HEK293T (cell line): ENCODE data around the gene FXYD7.

Source experiments
- ARNT ChIP-seq: fragments of 450-650 bp; IDR thresholded peaks from 2 replicates; pipeline ENCODE4 v1.6.1; 2017; ENCODE audit warnings: mild to moderate bottlenecking
- BHLHE40 ChIP-seq: fragments of 450-650 bp; IDR thresholded peaks from 2 replicates; pipeline ENCODE4 v1.6.1; 2016; ENCODE audit warnings: mild to moderate bottlenecking, moderate library complexity, borderline replicate concordance
- ELF4 ChIP-seq: fragments of 450-650 bp; IDR thresholded peaks from 2 replicates; pipeline ENCODE4 v1.6.1; 2017; ENCODE audit warnings: antibody characterized with exemption
- FOXK2 ChIP-seq: fragments of 450-650 bp; IDR thresholded peaks from 2 replicates; pipeline ENCODE4 v1.6.1; 2016; ENCODE audit warnings: mild to moderate bottlenecking
- FOXM1 ChIP-seq: fragments of 450-650 bp; IDR thresholded peaks from 2 replicates; pipeline ENCODE4 v1.6.1; 2017; ENCODE audit warnings: mild to moderate bottlenecking, borderline replicate concordance
- HDGF ChIP-seq: fragments of 450-650 bp; IDR thresholded peaks from 2 replicates; pipeline ENCODE4 v1.6.1; 2017; ENCODE audit warnings: antibody characterized with exemption, borderline replicate concordance
- LEF1 ChIP-seq: fragments of 450-650 bp; IDR thresholded peaks from 2 replicates; pipeline ENCODE4 v1.6.1; 2017; ENCODE audit warnings: mild to moderate bottlenecking, borderline replicate concordance
- NFRKB ChIP-seq: fragments of 450-650 bp; IDR thresholded peaks from 2 replicates; pipeline ENCODE4 v1.6.1; 2016; ENCODE audit warnings: mild to moderate bottlenecking, moderate library complexity
- PKNOX1 ChIP-seq: fragments of 450-650 bp; IDR thresholded peaks from 2 replicates; pipeline ENCODE4 v1.6.1; 2016
- SP1 ChIP-seq: fragments of 450-650 bp; IDR thresholded peaks from 2 replicates; pipeline ENCODE4 v1.6.1; 2017
- SUZ12 ChIP-seq: fragments of 450-650 bp; IDR thresholded peaks from 2 replicates; pipeline ENCODE4 v1.6.1; 2016; ENCODE audit warnings: mild to moderate bottlenecking
- TARDBP ChIP-seq: fragments of 450-650 bp; IDR thresholded peaks from 2 replicates; pipeline ENCODE4 v1.6.1; 2016
- ZNF384 ChIP-seq: fragments of 450-650 bp; IDR thresholded peaks from 2 replicates; pipeline ENCODE4 v1.6.1; 2016

GRCh38 chr19:35105411-35106290, 37.4 kb upstream of the FXYD7 start:
- TF ChIP-seq BHLHE40: no peak
- TF ChIP-seq SUZ12: no peak
- no peak for TF ChIP-seq HDGF
- TF ChIP-seq ZNF384: no peak
- no peak for TF ChIP-seq TARDBP
- no peak for TF ChIP-seq SP1
- no peak for TF ChIP-seq PKNOX1
- TF ChIP-seq FOXM1: no peak
- no peak for TF ChIP-seq ARNT
- no peak for TF ChIP-seq FOXK2
- no peak for TF ChIP-seq ELF4
- no peak for TF ChIP-seq NFRKB
- no peak for TF ChIP-seq LEF1
